RPMI8226 (cell line): ENCODE results near the gene EEF2KMT.
"Not testable (repeated sequence)": the region's sequence is repeated elsewhere in the genome, so short reads cannot be mapped to it uniquely, and the experiment has no call there.

ENCODE experiments used
- DNase-seq: peaks from one replicate; pipeline ENCODE4 v3.0.0-alpha.2; 2015

EEF2KMT gene

DNA sequence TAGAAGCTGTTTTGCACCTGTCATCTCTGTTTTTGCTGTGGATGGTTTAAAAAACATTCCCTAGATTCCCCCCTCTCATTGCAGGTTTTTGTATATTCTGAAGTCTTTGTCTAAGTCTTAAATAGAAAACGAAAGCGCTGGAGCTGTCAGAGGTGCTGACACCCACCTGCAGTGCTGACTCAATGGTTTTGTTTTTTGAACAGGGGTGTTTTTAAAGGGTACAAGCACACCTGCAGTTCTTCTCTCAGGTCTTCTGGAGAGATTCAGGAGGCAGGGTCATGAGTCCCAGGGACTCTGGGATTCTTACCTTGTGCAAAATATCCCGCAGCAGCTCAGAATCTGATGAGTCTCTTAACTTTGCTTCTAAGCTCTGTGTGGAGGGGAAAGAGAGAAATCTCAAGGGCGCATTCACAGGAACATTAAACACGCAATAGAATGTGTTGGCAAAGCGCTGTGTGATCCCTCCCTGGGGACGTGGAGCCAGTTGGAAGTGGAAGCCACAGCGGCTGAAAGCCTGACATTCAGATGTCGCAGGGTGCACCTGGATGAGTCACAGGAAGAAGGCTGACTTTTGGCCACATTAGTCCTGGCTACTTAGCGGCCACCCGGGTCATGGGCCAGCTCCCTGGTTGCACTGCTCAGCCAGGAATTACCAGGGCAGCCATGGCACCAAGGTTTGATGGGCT, 2.3 kb downstream of the EEF2KMT start:
- peak; percentile 95 for DNase-seq

DNA sequence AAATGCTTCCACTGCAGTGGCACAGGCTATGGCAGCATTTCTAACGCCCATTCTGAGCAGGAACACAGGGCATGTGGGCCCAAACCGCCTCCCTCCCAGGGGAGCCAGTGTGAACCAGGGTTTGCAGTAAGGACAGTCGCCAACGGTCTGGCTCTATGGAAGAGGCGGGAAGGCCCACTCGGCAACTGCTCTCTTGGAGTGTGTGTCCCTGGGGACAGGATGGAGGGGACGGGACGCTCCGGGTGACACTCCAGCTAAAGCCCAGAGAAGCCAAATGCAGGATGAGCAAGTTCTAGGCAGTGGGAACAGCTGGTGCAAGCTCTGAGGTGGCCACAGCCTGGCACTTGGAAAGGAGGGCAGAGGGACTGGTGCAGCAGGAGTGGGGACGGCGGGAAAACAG, 3.8 kb downstream of the EEF2KMT start:
- not testable (repeated sequence) for DNase-seq

DNA sequence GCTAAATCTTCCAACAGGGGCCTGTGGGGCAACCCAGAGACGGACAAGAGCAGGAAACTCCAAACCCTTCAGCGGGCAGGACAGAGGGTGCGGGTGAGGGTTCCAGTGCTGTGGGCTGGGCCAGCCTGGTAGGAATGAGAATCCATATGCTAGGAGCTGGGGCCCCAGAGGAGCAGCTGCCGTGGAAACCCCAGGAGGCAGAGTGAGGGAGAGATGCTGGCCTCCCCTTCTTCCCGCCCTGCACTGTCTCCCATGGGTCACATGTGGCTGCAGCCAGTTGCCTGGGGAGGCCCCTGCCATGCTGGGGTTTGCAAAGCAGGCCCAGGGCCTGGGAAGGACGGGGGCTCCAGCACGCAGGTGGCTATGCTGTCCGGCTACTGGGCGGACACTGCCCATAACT, 4.5 kb downstream of the EEF2KMT start:
- DNase-seq = not testable (repeated sequence)

DNA sequence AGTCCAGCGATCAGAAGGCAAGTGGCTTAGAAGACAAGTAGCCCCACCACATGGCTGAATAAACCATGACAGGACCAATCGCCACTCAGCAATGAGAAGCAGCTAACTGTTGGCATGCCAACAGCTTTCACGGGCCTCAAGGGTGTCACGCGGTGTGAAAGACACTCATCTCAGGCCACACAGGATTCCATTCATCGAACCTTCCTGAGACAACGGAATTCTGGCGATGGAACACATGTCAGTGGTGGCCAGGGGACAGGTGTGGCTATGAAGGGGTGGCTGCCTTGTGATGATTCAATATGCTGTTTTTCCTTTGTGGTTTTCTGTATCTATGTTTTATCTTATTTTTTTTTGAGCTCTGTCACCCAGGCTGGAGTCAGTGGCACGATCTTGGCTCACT, 7.0 kb downstream of the EEF2KMT start:
- not testable (repeated sequence) for DNase-seq

DNA sequence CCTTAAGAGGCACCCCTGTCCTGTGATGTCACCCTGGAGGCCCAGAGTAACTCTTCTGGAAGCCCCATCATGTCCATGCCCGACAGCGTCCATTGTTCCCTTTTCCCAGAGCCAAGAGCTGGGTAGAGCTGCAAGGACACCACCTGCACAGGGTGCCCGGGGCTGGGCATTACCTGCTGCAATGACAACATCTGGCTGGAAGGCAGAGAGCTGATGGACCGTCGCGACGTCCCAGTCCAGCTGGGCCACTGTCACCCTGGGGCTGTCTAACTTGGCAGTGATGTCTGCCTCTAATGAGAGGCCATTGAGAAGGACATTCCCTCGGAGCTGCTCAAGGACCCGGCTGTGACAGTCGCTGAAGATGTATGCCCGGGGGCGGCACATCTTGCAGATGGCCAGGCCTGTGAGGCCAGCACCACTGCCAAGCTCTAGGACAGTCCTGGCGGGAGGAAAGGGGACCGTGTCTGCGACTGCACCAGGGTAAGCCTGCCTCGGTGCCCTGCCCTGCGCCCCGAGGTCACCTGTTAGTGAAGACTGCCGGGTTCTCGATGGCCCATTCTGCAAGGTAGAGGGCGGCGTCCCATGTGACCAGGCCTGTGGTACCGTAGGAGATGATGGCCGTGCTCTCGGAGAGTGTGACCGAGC, 7.6 kb downstream of the EEF2KMT start:
- DNase-seq = not testable (repeated sequence)

DNA sequence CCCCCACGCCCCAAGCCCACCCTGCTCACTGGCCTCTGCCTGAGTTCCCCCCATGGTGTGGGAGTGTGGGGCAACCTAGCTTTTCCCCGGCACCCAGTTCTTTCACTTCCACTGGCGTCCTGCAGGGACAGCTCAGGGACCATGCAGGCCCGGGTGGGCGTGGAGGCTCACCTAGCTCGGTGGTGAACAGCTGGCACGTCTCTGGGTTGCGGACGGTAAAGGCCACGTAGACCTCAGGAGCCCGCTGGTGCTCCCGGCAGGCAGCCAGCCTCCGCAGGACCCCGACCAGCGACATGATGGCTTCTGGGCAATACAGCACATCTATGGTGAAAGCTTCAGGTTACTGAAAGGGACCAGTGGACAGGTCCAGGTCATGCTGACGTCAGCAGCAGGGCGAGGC, 8.7 kb downstream of the EEF2KMT start:
- DNase-seq = not testable (repeated sequence)

DNA sequence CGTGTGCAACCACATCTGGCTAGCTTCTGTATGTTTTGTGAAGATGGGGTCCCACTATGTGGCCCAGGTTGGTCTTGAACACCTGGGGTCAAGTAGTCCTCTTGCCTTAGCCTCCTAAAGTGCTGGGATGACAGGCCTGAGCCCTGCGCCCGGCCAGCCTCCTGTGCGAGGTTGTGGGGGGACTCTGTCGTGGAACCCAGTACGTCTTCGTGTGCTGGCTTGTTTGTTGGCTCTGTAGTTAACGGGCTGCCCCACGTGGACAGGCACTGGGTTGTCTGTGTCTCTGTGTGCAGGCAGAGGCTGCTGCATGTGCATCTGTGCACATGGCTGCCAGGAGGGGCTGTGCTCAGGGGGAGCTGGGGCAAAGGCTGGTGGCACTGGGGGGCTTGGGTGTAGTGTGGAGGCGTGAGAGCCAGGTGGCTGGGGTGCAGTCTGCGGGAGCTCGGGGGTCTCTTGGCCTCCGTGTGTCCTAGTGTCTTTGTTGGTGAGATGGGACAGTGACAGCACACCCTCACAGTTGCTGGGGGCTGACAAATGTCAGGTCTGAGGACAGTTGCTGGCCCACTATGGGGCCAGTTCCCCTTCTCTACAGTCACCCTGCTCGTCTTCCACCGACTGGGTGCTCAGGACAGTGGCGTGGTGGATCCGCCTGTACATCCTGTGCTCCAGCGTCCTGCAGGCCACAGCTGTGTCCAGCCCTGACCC, 9.4 kb downstream of the EEF2KMT start:
- not testable (repeated sequence) for DNase-seq

DNA sequence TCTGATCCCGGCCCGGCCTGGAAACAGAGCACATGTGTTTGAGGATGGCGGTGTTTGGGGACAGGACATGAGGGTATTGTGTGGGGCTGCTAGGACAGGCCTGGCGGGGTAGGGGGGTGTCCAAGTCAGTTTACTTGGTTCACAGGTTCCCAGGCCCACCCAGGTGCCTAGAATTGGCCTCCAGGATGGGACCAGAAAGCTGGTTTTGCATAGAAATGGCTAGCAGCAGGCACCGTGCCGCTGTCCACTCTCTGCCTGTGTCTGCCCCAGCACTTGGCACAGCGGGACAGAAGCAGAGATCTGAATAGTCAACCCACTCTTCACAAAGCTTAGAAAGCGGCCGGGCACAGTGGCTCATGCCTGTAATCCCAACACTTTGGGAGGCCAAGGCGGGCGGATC, 11.9 kb downstream of the EEF2KMT start:
- not testable (repeated sequence) for DNase-seq

DNA sequence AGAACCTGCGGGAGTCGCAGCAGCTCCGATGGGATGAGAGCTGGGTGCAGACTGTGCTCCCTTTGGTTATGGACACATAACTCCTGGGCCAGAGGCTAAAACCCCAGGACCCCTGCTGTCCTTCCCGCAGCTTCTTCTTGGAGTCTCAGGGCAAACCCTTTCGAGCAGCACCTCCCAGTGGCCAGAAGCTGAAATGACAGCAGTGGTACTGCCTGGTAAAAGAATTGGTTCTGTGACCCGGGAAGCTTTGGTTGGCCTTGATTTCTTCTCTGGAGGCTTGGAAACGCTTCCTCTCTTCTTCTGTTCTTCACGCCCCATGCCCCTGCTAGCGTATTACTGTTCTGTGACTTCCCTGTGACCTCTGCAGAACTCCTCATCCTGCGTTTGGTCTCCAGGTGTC, 12.8 kb downstream of the EEF2KMT start:
- peak; percentile 72 for DNase-seq

DNA sequence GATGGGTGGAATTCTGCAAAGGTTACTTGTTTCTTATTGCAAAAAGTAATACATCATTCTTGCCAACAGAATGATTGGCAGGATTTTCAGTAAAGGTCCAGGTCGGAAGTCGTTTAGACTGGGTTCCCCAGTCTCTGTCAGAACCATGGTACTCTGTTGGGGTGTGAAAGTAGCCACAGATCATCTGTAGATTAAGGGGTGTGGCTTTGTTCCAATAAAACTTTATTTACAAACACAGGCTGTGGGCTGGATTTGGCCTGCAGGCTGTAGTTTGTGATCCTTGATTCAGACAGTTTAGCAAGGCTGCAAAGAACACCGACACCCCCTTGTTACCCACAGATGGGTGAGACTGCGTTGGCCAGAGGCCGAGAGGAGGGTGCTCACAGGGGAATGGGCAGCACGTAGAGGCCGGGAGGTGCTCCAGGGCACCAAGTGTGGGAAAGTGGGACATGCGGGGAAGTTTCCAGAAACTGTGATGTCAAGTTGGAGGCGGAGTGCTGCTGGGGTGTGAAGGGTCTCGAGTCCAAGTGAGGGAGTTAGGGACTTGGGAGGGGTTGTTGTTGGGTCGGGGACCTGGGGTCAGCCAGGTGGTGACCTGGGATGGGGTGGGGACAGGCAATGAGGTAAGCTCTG, 13.4 kb downstream of the EEF2KMT start:
- not testable (repeated sequence) for DNase-seq

DNA sequence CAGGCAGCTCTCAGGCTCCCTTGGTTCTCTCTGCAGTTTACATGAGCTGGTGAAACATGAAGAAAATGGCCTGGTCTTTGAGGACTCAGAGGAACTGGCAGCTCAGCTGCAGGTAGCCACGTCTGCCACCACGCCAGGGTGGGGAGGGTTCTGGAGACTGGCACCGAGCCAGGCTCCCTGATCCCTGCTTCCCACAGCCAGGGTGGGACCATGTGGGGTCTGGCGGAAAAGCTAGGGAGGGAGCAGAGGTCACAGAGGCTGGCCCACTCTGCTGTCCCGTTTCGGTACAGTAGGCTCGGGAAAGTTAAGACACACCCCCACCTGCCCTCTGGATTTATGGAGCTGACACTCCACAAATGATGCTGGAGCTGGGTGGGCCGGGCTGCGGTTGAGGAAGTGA, 13.9 kb downstream of the EEF2KMT start:
- DNase-seq = not testable (repeated sequence)

DNA sequence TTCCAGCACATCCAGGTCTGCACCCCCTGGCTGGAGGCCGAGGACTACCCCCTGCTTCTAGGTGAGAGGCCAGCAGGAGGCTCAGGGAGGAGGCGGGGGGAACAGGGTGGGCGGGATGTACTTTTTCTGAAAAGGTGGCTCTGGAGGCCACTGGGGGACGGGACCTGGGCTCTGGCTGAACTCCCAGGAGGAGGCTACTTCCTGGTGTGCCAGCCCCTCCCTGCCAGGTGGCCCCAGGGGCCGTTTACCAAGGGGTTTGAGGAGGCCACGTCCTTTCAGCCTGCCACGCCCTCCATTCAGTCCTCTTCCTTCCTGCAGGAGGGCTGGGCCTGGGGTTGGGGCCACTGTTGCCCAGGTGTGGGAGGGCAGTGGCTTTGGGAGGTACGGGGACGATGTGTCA, 16.6 kb downstream of the EEF2KMT start:
- not testable (repeated sequence) for DNase-seq

DNA sequence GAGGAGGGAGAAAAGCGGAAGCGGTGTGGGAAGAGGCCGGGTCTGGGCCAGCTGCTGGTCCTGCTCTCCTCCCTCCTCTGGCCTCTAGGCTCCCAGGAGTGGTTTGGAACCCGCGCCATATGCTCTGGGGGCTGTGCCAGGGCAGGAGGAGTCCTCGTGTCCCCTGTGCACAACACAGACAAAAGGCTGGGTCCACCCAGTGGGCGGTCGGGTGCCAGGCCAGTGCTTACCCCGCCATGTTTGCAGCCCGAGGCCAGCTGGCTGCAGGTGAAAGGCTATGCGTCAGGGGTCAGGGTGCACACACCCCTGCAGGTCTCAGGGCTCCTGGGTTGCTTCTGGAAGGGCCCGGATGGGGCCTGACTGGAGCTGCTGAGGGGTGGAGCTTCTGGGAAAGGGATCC, 17.1 kb downstream of the EEF2KMT start:
- DNase-seq = not testable (repeated sequence)

DNA sequence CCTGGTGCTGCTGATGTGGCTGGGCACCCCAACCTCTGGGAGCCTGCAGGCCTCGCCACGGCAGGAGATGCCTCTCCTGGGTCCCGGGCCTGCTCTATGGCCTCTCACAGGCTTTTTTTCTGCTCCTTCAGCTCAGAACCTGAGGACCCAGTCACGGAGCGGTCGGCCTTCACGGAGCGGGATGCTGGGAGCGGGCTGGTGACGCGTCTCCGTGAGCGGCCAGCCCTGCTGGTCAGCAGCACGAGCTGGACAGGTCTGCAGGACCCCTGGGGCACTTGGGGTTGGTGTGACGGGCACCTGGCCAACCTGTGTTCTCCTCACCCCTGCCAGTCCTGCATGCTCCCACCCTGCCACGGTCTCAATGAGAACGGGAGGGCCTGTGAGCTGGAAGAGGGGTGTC, 19.0 kb downstream of the EEF2KMT start:
- DNase-seq = no peak

DNA sequence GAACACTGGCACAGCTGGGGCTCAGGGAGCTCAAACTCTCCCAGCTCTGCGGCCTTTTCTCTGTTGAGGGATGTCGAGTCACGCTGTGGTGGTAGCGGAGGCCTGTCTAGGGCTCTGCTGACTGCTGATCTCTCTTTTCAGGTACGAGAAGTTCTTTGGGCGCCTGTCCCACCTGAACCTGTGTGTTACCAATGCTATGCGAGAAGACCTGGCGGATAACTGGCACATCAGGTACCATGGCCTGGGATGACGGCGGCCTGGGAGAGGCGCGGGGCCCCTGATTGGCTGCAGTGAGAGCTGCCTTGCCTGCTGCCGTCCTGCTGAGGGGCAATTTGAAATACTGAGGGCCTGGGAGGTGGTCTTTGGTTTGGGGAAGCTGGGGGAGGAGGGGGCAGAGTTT, 20.3 kb downstream of the EEF2KMT start:
- DNase-seq = no peak

DNA sequence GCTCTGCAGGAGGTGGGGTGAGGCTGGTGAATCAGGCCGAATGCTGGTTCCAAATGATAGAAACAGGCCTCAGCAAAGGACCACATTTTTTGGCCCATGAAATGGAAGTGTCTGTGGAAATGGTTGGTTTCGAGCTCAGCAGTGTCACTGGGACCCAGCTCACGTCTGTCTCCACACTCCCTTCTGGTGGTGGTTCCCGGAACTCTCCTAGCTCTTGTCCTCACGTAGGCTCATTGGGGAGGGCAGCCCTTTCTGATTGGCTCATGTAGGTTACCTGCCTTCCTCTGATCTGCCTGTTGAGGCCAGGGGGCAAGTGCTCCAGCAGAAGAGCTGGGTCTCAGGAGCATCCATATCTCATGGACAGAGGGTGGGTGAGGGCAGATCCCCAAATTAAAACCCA, 22.0 kb downstream of the EEF2KMT start:
- DNase-seq = no peak

DNA sequence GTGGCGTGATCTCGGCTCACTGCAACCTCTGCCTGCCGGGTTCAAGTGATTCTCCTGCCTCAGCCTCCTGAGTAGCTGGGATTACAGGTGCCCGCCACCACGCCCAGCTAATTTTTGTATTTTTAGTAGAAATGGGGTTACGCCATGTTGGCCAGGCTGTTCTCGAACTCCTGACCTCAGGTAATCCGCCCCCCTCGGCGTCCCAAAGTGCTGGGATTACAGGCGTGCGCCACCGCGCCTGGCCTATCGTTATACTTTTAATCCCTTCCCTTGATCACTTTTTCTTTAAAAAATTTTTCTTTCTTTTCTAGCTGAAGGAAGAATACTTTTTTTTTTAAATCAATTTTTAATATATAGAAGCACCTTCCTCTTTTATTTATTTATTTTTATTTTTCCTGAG, 23.8 kb downstream of the EEF2KMT start:
- DNase-seq = not testable (repeated sequence)

DNA sequence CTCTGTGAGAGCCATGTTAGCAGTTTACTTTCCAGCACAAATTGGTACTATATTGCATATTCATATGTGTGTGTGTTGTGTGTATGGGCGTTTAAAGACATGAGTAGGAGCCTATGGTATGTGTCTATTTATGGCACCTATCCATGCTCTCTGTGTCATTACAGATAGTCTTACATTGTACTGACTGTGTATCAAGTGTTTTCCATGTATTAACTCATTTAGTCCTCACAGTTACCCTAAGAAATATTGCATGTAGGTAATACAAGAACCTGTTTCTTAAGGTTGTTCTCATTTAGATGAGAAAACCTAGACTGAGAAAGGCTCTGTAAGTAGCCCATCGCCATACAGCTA, 24.3 kb downstream of the EEF2KMT start:
- no peak for DNase-seq

DNA sequence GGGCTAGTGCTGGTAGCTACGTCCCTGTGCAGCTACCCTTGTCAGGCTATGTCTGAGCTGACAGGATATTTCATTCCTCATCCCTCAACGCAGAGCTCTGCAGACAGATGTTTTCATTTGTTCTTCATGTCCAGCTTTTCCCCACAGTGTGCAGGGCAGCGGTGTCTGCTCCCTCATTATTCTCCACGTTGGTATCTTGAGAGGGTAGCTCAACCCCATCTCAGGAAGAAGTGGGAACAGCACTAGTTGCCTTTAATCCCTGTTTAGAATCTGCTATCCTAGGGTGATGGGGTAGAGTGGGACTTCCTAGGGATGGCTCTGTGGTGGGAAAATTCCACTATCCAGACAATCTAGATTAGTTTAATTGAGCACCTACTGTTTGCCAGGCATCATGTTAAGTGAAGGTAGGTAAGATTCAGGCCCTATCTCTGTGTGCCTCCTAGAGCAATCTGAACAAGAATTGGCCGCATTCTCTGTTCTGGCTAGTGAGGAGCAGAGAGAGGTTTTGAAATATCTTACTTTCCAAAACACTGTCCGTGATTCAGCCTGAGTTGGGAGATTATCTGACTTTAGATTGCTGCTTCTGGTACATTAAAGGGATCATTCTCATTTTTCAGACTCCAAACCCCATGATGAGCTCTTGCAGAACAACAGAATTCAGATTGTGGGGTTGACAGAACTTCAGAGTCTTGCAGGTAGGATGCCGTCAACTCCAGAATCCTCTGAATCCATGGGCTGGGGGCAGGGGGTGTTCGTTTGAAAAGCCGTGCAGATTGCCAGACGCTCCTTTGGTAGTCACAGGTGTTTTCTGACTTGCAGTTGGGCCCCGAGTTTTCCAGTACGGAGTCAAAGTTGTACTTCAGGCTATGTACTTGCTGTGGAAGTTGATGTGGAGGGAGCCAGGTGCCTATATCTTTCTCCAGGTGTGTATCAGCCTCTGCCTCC, 25.0 kb downstream of the EEF2KMT start:
- no peak for DNase-seq

DNA sequence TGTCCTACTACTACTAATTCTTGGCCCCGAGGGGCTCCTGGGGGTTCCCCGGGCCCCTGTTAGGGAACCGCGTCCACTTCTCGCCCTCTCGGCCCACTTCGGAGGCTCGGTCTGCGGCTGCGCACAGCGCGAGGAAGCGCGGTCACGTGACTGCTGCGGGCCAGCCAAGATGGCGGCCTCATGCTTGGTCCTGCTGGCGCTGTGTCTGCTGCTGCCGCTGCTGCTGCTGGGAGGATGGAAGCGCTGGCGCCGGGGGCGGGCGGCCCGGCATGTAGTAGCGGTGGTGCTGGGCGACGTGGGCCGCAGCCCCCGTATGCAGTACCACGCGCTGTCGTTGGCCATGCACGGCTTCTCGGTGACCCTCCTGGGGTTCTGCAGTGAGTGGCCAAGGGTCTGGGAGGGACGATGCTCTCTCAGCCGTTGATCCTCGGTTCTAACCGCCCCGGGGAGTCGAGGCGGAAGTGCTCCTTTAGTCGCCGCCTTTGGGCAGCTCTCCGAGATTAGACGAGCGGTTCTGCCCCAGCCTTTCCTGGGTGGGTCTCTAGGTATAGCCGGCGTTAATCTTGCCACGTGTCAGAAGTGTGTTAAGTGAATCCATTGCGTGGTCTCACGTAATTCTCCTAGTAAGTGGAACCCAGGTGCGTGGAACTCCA, 25.8 kb downstream of the EEF2KMT start, which contains the start of gene ALG1:
ALG1 (plus strand) TSS at position 163 of the 653 bp plus-strand sequence; CDS start at position 170, 7 bp downstream.
- DNase-seq = peak; percentile 95

DNA sequence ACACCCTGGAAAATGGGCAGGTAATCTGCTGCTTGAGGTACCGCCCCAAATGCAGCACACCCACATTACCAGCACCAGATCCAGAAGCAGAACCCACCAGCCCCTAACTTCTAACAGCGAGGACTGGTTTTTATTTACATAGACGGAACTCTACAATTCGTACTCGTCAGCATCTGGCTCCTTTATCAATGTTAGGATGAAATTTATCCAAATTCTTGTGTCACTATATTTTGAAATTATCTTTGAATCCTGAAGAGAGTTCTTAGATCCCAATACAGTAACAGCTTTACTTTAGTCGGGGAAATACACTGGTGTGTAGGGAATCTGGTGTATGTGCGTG, 26.3 kb downstream of the EEF2KMT start:
- DNase-seq = no peak
